SHP77 (cell line): ENCODE data around the gene UBE2I.
"Not testable (repeated sequence)": the region's sequence is repeated elsewhere in the genome, so short reads cannot be mapped to it uniquely, and the experiment has no call there.

Experiments used
- DNase-seq, 2 experiments: peaks; one replicate each; lab custom pipeline; 2025; lab: John Stamatoyannopoulos, UW

Gene UBE2I

GRCh38 chr16:1277617-1278282, 31.7 kb upstream of the UBE2I start:
- no peak for DNase-seq

- DNase-seq = no peak
Measured at GRCh38 chr16:1278477-1278876, 31.0 kb upstream of the UBE2I start.

DNA sequence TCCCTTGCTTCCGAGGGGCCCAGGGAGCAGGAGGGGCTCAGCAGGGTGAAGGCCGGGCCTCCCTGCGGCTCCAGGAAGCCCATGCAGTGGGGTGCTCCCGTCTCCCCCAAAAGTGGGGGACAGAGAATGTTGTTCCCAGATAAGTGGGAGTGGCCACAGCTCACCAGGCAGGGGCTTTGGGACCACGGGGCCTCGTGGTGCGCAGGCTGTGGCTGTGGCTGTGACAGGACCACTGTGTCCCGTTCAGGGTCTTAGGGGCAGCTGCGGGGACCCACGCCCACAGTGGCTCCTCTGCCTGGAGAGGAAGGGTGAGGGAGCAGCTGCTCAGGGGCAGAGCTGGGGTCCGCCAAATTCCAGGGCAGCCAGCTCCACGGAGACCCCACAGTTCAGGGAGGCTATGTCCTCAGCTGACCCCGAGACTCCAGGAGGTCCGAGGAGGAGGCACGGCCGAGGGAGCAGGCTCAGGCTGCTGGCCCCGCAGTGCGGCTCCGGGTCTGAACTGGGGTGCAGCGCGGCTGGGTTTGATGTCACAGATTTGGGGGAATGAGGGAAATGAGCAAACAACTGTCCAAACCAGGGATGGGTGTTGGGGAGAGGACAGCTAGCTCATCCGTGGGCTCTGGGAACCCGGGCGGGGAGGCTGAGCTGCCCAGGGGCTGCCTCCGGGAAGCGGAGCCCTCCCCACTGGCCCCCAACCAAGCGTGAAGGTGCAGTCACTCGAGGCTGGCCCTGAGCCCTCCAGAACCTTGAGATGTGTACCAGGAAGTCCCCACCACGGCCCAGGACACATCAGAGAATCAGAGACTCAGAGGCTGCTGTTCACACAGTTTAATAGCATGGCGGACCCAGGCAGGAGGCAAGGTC, 30.1 kb upstream of the UBE2I start:
- DNase-seq = no peak

DNA sequence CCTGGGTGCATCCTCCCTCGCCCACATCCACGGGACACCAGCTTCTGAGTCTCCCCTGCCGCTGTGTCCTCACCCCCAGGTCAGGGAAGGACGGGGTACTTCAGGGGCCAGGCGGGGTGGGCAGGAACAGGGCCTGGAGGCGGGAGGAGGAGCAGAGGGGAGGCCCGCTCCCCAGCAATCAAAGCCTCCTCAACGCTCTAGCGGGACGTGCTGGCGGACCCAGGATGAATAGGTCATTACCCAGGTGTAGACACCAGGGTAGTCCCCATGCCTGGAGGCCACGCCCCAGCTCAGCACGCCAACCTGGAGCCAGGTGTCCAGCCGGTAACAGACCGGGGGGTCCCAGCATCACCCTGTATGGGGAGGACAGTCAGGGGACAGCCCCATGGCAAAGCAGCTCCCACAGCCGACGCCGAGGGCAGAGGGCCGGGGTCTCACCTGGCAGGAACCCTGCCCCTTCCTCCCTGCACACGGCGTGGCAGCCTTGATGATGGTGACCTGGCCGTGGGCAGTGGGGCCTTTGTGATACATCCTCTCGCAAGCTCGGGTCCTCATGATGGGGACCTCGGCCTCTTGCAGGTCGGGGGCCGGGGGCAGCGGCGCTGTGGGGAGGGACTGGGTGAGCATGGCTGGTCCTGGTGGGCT, 29.4 kb upstream of the UBE2I start:
- DNase-seq = no peak

DNA sequence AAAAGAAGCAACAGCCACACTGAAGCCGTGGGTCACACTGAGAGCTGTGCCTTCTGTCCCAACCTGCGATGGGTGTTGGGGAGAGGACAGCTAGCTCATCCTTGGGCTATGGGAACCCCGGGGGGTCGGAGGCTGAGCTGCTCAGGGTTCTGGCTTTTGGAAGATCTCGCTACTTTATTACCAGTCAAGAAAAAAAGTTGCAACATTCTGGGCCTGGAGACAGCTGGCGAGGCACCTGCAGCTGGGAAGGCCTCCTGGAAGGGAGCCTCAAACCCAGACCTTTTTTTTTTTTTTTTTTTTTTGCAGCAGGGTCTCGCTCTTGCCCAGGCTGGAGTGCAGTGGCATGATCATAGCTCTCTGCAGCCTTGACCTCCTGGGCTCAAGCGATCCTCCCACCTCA, 28.7 kb upstream of the UBE2I start:
- no peak for DNase-seq

DNA sequence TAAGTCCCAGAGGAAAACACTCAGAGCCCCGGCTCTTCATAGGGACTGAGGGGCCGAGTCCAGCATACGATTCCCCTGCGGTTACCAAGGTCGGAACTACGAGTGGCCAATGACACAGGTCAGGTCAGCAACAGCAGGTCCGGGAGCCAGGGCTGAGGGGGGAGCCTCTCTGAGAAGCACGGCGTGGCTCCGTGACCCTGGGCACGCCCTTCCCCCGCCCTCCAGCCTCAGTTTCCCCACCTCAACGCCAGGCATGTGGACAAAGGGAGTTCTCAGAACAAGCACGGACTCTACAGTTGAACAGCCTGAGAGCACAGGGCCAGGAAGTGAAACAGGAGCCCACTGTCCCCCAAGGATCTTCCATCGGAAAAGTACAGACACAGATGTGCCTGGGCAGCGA, 27.9 kb upstream of the UBE2I start:
- no peak for DNase-seq

- no peak for DNase-seq
Measured at GRCh38 chr16:1282324-1282973, 27.0 kb upstream of the UBE2I start.

GRCh38 chr16:1283296-1283695, 26.1 kb upstream of the UBE2I start:
- no peak for DNase-seq

- DNase-seq = no peak
Measured at GRCh38 chr16:1283996-1284616, 25.3 kb upstream of the UBE2I start.

DNA sequence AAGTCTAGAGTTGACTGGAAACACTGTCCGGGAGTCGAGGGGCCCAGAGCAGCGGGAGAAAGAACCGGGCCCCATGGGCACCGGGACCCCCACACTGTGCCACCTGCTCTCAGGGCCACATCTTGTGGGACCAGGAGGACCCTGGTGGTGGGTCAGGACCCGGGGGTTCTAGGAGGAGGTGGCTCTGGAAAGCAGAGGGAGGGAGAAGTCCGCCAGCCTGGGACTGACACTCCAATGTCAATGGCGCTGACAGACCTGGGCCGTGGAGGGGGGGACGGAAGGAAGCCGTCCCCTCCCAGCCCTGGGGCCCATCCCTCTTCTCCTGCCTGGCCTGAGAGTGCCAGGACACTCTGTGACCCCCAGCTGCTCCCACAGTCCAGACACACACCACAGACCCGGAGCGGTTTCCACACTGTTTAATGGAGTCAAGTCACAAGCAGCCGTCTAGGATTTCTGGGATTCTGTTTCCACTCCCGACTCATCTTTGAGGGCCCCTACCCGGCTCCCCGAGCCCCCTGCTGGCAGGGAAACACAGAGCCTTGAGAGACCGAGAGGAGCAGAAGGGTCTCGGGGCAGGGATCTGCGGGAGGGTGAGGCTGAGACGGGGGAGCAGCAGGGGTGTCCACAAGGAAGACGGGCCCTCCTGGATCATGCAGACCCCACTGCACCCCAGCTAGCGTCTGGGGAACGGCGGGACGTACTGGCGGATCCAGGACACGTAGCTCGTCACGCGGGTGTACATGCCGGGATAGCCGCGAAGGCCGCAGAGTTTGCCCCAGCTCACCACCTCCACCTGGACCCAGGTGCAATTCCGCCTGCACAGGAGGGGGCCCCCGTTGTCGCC, 23.5 kb upstream of the UBE2I start:
- DNase-seq = no peak

DNA sequence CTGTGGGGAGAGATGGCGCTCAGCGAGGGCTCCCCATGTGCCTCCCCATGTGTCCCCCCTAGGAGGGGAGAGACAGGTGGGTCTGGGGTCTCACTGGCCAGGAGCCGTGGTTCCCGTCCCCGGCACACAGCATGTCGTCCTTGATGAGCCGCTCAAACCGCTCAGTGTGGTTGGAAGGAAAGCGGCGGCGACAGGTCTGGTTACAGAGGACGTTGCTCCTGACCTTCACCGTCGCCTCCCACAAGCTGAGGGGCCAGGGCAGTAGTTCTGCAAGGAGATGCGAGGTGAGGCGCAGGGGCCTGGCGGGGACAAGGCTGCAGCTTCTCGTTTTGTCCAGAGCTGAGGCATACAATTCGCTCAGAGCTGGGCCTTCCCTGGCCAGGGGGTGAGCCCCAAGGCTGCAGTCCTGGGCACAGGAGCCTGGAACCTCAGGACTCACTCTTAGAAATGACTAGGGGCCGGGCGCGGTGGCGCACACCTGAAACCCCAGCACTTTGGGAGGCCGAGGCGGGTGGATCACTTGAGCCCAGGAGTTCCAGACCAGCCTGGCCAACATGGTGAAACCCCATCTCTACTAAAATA, 22.8 kb upstream of the UBE2I start:
- DNase-seq = no peak

- no peak for DNase-seq
Measured at GRCh38 chr16:1287982-1288670, 21.3 kb upstream of the UBE2I start.

DNA sequence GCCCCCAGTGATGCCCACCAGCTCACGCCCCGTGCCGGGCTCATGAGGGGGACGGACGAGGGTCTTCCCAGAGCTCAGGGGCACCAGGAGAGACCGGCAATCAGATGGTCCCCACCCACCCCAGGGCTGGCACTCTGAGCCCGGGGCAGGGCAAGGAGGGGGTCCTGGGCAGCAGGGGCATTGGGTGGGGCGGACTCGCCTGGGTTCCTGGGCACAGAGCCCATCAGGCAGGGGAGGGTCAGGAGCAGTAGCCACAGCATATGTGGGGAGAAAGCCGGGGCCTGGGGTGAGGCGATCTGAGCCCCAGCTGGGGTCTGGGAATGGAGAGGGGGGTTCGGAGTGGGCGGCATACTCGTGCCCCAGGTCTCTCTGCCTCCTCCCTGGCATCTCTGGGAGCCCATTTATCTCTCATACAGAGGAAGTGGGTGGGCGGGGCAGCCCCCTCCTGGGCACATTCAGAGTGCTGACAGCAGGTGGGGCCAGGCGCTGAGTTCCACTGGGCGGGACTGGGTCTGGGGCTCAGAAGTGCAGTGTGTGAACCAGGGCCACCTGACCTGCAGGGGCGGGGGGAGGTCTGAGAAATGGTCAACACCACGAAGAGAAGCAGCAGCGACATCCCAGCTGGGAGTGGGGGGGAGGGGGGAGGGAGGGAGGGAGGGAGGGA, 20.5 kb upstream of the UBE2I start:
- DNase-seq = peak; percentile 29 to 42

DNA sequence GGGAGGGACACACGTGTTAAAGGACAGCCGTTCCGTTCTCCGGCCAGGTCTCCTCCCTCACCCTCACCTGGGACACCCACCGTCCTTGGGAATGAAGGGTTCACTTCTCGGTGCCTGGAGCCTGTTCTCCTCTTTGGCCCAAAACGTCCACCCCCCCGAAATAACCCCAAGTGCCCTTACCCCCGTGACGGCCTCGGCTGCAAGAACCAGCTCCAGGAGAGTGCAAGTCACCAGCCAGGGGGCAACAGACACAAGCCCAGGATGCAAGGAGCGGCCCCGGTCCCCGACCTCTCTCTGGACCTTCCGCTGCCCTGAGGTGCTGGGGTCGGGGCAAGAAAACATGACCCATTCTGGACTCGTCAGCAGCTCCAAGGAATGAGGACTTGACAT, 20.0 kb upstream of the UBE2I start:
- no peak for DNase-seq

DNA sequence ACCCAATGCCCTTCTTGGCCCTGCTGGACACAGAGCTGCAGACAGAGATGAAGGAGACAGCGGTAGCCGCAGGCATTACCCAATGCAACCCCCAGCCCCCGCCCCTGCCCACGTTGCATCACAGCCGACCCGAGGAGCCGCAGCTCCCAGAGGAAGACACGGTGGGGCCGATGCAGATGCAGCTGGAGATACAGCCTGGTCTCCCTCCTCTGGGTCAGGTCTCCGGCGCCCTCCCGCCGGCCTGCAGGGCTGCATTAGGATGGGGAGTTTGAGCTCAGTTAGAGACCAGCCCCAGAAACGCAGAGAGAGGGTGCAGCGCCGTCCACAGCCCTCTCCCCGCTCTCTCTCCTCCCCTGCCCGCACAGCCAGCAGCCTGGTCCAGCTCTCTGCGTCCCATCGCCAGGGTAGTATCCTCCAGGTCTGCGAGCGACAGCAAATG, 19.4 kb upstream of the UBE2I start:
- no peak for DNase-seq

DNA sequence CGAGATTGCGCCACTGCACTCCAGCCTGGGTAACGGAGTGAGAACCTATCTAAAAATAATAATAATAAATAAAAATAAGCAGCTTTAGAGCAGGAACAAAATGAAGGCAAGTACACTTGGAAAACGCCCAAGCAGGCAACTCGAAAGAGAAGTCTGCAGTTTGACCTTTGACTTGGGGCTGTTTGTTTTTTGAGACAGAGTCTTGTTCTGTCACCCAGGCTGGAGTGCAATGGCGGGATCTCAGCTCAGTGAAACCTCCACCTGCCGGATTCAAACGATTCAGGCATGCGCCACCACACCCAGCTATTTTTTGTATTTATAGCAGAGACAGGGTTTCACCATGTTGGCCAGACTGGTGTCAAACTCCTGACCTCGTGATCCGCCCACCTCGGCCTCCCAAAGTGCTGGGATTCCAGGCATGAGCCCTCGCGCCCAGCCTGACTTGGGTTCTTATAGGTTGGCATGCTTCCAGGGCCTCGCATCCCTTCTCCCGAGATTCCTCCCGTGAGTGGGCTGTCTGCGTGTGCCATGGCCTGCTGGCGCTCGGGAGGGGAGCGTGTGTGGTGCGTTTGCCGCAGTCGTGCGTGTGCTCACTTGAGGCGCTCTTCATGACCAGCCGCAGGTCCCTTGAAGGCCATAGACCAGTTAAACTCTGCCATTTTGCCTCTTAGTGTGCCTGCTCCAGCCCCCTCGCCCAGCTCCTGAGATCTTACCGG, 18.4 kb upstream of the UBE2I start:
- DNase-seq = no peak

GRCh38 chr16:1291576-1291974, 17.9 kb upstream of the UBE2I start:
- DNase-seq = peak; percentile 68 to 75

- not testable (repeated sequence) for DNase-seq
Measured at GRCh38 chr16:1292208-1292607, 17.2 kb upstream of the UBE2I start.

- DNase-seq = not testable (repeated sequence)
Measured at GRCh38 chr16:1292808-1293207, 16.6 kb upstream of the UBE2I start.
